ENCODE results near the gene DGLUCY.
"Not testable (repeated sequence)": the region's sequence is repeated elsewhere in the genome, so short reads cannot be mapped to it uniquely, and the experiment has no call there.

The DGLUCY gene

DNA sequence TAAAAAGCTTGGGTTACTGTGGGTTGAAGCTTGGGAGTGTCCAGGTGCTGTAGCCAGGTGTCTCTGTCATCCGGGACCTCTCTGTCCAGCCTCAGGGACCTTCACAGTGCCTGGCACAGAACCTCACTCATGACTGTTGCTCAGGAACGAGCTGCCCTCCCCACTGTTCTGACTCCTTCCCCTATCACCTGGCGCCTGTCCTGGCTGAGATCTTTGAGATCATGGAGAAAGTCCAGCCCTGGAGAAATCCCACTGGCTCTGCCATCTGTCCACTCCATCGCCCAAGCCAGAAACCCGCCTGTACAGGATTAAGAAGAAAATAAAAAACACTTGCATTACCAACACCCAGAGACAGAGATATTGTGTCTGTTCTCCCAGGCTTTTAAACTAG lies 53.5 kb downstream of the DGLUCY start:
- no peak for DNase-seq (ENCODE audit: low read depth in 1 of 2, low spot score in 1 of 2)

DNA sequence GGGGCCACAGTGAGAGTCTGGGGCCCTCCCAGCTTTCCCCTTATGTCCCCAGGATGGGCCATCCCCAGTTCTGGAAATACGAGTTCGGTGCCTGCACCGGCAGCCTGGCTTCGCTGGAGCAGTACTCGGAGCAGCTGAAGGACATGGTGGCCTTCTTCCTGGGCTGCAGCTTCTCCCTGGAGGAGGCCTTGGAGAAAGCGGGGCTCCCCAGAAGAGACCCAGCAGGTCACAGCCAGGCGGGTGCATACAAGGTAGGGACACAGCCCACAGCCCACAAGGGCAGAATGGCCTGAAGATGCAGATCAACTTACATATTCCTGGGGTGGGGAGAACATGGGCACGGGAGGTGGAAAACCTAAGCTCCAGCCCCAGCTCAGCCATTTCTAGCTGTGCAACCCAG lies 56.1 kb downstream of the DGLUCY start:
- DNase-seq (ENCODE audit: low read depth in 1 of 2, low spot score in 1 of 2): no peak

- no peak for DNase-seq (ENCODE audit: low read depth in 1 of 2, low spot score in 1 of 2)
Measured at GRCh38 chr14:91170504-91171121, 56.7 kb downstream of the DGLUCY start.

DNA sequence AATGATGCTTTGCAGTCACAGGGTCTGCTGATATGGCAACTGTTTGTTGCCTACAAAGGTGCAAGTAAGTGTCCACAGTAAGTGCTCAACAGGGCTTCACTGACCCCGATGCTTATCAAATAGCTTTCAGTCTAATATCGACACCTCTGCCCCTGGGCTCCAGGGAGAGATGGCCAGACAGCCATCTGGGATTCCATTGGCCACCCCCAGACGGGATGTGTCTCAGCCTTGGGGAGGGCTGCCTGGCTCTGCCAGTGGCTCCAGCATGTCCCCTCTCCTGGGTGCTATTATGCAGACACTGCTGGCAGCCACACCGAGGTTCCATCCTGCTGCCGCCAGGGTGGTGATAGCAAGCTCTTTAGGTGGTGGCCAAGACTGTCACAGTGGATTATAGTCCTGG lies 57.4 kb downstream of the DGLUCY start:
- DNase-seq (ENCODE audit: low read depth in 1 of 2, low spot score in 1 of 2): no peak

GRCh38 chr14:91173221-91173670 lies 59.4 kb downstream of the DGLUCY start:
- peak; percentile 61 to 65 for DNase-seq (ENCODE audit: low read depth in 1 of 2, low spot score in 1 of 2)

DNA sequence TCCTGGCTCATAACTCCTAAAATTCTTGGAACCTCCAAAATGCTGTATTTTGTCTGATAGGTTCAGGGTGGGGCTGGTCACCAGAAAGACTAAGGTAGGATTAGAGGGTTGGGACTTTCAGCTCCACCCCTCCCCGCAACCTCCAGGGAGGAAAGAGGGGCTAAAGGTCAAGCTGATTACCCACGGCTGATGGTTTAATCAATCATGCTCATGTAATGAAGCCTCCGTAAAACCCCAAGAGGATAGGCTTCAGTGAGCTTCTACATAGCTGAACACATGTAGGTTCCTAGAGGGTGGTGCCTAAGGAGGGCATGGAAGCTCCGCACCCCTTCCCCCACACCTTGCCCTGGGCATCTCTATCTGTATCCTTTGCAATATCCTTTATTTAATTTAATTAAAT lies 60.0 kb downstream of the DGLUCY start:
- no peak for DNase-seq (ENCODE audit: low read depth in 1 of 2, low spot score in 1 of 2)

GRCh38 chr14:91175291-91176201 lies 61.7 kb downstream of the DGLUCY start:
- DNase-seq (ENCODE audit: low read depth in 1 of 2, low spot score in 1 of 2): no peak

DNA sequence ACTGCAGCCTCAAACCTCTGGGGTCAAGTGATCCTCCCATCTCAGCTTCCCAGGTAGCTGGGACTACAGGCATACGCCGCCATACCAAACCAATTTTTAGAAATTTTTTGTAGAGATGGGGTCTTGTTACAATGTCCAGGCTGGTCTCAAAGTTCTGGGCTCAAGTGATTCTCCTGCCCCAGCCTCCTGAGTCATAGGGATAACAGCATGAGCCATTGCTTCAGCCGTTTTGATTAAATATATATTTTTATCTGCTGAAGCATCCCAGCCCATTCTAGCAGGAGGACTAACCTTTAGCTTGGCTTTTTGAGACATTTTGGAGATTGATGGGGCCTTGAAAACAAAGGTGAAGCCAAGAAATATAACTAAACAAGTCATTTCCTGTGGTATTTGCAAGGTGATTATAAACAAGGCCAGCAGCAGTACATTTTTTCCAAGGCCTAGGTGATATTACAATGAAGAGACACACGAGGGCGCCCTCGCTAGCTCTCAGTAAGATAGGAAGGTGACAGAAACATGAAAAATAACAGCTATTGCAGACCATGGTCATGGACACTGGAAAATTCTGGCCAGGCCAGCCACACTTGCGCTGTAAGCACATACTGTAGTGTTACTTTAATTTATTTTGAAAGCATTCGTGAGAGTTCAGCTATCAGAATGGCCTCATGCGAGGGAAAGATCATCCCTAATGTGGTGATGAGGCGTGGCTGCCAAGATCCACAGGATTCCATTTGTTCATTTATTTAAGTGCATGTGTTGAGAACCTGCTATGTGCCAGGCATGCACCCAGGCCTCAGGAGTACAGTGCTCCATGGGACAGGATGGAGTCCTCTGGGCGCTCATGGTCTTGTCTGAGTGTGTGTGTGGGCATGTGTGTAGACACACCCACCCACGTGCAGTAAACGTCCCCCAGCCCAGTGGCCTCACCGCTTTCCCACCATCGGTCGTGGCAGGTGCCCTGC lies 63.5 kb downstream of the DGLUCY start:
- DNase-seq (ENCODE audit: low read depth in 1 of 2, low spot score in 1 of 2): peak; percentile 38 to 50

DNA sequence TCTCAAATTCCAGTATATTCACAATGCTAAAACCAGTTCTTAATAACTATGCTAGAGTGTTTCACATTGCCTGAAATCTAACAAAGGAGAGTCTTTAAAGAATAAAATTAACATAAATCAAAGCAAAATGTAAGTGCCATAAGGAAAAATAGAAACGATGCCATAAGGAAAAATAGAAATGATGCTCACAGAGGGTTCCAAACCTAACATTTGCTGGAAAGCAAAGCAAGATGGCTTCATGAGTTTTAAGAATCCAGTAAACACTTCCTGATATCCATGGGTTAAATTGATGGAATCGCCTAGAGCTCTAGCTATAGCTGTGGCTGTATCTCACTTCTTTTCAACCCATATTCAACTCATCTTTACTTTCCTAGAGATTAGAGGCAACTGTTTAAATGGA lies 66.7 kb downstream of the DGLUCY start:
- no peak for DNase-seq (ENCODE audit: low read depth in 1 of 2, low spot score in 1 of 2)

- DNase-seq (ENCODE audit: low read depth in 1 of 2, low spot score in 1 of 2): not testable (repeated sequence)
Measured at GRCh38 chr14:91182753-91183152, 68.9 kb downstream of the DGLUCY start.

DNA sequence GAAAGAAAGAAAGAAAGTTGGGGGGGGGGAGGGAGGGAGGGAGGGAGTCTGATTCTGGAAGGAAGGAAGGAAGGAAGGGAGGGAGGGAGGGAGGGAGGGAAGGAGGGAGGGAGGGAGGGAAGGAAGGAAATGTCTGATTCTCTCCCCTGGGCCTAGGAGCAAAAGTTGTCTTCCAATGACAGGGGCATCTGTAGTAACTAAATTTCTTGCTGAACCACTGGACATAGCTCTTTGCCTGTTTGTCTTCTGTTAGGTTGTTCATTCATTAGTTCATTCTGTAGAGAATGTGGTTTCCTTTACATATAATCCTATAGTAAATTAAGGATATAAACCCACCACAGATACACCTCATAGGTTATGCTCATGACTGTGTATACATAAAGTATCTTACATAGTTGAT lies 70.7 kb downstream of the DGLUCY start:
- DNase-seq (ENCODE audit: low read depth in 1 of 2, low spot score in 1 of 2): no peak

DNA sequence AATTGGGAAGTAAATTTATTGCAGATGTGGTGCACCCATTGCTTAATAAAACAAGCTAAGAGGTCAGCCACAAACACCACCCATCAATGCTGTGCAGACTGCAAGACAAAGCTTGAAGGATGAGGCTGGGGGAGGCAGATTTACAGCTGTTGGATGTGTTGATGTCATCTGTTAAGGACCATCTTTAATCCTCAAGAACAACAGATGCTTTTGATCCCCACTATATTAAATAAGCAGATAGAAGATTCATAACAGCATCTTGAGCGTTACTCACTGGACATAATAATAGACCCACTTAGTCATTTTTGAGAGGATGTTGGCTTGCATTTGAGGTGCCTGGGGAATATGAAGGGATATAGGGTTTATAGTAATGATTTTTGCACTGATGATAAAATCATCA lies 71.8 kb downstream of the DGLUCY start:
- DNase-seq (ENCODE audit: low read depth in 1 of 2, low spot score in 1 of 2): no peak

DNA sequence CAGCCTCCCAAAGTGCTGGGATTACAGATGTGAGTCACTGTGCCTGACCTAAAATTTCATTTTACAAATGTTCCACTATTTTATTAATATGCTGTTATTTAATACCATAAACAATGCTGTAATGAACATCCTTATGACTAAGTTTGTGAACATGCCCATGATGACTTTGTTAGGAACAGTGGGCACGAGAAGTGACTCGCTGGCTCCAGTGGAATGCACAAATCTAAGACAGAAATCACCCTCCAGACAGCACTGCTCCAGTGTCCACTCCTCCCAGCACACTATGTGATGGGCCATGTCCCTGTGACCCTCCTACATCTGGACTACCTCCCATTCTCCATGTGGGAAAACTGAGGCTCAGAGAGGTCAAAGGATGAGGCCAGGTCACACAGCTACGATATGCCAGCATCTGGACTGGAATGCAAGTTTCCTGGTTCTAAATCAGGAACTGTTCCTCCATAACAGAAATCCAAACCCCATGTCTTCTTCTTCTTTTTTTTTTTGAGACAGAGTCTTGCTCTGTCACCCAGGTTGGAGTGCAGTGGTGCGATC lies 72.7 kb downstream of the DGLUCY start:
- no peak for DNase-seq (ENCODE audit: low read depth in 1 of 2, low spot score in 1 of 2)

GRCh38 chr14:91187271-91187670 lies 73.4 kb downstream of the DGLUCY start:
- DNase-seq (ENCODE audit: low read depth in 1 of 2, low spot score in 1 of 2): no peak

- no peak for DNase-seq (ENCODE audit: low read depth in 1 of 2, low spot score in 1 of 2)
Measured at GRCh38 chr14:91190853-91191252, 77.0 kb downstream of the DGLUCY start.

- DNase-seq (ENCODE audit: low read depth in 1 of 2, low spot score in 1 of 2): no peak
Measured at GRCh38 chr14:91193069-91193468, 79.2 kb downstream of the DGLUCY start.

- DNase-seq (ENCODE audit: low read depth in 1 of 2, low spot score in 1 of 2): no peak
Measured at GRCh38 chr14:91195881-91196280, 82.0 kb downstream of the DGLUCY start.

DNA sequence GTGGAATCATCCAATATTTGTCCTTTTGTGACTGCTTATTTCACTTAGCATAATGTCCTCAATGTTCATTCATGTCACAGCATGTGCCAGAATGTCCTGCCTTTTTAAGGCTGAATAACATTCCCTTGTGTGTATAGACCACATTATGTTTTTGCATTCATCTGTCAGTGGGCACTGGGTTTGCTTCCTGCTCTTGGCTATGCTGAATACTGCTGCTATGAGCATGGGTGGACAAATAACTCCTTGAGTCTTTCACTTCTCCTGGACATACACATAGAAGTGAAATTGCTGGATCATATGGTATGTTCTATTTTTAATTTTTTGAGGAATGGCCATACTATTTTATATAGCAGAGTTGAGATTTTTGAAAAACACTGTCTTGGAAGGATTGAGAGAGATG lies 83.8 kb downstream of the DGLUCY start:
- DNase-seq (ENCODE audit: low read depth in 1 of 2, low spot score in 1 of 2): no peak

DNA sequence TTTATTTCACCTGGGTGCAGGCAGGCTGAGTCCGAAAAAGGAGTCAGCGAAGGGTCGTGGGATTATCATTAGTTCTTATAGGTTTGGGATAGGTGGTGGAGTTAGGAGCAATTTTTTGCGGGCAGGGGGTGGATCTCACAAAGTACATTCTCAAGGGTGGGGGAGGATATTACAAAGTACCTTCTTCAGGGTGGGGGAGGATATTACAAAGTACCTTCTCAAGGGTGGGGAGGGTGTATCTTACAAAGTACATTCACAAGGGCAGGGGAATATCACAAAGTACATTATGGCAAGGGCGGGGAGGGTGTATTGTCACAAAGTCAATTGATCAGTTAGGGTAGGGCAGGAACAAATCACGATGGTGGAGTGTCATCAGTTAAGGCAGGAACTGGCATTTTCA lies 86.9 kb downstream of the DGLUCY start:
- DNase-seq (ENCODE audit: low read depth in 1 of 2, low spot score in 1 of 2): not testable (repeated sequence)

GRCh38 chr14:91202234-91202974 lies 88.5 kb downstream of the DGLUCY start:
- DNase-seq (ENCODE audit: low read depth in 1 of 2, low spot score in 1 of 2): no peak
